ENCODE data around the gene TM4SF18. TPM values are rescaled to one million over a fixed set of nuclear protein-coding genes. Genes with fewer than 3 reads are reported as not detected.

Gene TM4SF18
- total and polyA plus RNA-seq, 2 donors (not counting 1 experiment from before 2014, with no cell fraction given) = not detected

DNA sequence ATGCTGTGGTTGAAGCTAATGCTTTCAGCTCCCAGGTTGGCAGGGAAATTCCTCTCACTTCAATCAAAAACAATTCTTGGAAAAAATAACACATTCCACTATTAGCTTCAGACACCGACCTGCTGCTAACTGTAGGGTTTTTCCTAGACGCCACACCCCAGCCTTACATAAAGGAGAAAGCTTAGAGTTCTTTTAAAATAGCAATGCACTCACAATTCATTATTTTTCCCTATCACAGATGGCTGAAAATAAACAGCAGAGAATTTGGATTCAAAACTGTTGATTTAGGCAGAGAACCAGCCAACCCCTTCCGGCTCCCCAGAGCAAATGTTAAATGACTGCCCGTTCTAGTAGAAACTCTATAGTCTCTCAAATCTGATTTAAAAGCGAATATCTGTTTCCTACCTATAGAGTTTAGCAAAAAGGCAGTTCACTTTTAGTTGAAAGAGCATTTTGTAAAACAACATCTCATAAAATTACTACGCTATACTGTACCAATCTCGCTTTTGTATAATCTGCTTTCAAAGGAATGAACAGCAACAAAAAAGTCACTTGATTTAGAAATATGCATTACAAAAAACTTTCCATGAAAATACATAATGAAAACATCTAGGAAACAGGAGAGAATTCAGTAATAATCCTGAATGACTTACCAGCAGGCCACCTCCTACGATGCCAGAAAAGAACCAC is 43.4 kb upstream of the TM4SF18 start:
- H3K27ac Mint-ChIP-seq = no peak overlapping the region
- intact Hi-C loops (cut with micrococcal nuclease) = no loop called here

More for the DNA sequence above, 43.4 kb upstream of the TM4SF18 start:
- H3K27me3 Mint-ChIP-seq = peaks cover 13% of the 10 kb centered on the region
- Histone ChIP-seq H3K4me1 (ENCODE audit: control insufficient read depth in 2 of 2, insufficient read depth in 2 of 2, low read length in 2 of 2) (no peaks in the 10 kb centered on the region), H3K27ac (ENCODE audit: low read length in 2 of 2) (no peak overlapping the region), H3K4me2 (replicated peaks; ENCODE audit: low read depth, low read length, poor library complexity, severe bottlenecking) (no peak overlapping the region), H3K27me3 (replicated peaks in 1 of 4; ENCODE audit: control extremely low read depth in 1 of 4, control insufficient read depth in 3 of 4, insufficient read depth in 4 of 4, low read length in 3 of 4) (no peaks in the 10 kb centered on the region), H3K9ac (ENCODE audit: low read length) (no peak overlapping the region), H2AFZ (ENCODE audit: insufficient read depth, low read depth, low read length, poor library complexity, severe bottlenecking) (no peak overlapping the region), H4K20me1 (ENCODE audit: control insufficient read depth, insufficient read depth, low read length, poor library complexity, severe bottlenecking) (no peaks in the 10 kb centered on the region), H3K4me3 (ENCODE audit: control extremely low read depth in 1 of 5, extremely low read depth in 1 of 5, insufficient read depth in 1 of 5, low read depth in 2 of 5, low read length in 4 of 5) (no peak overlapping the region), H3K79me2 (ENCODE audit: control insufficient read depth, insufficient read depth, low read length) (no peaks in the 10 kb centered on the region), H3K36me3 (replicated peaks in 1 of 2; ENCODE audit: control extremely low read depth in 1 of 2, control insufficient read depth in 1 of 2, extremely low read depth in 1 of 2, insufficient read depth in 2 of 2, low read length in 1 of 2) (no peaks in the 10 kb centered on the region), H3K9me3 (ENCODE audit: control extremely low read depth in 1 of 3, control insufficient read depth in 2 of 3, insufficient read depth in 1 of 3, low read length in 2 of 3) (no peaks in the 10 kb centered on the region)
- TF ChIP-seq CTCF (IDR thresholded peaks at IDR 0.05) (no peak), EZH2 (IDR thresholded peaks at IDR 0.05; ENCODE audit: borderline replicate concordance, insufficient read depth, low read depth, low read length, poor library complexity, severe bottlenecking) (no peak)
- ATAC-seq (ENCODE audit: low read depth) = no peak
- no peak for DNase-seq
- no peaks in the 10 kb centered on the region for H3K4me1 Mint-ChIP-seq
- H3K9me3 Mint-ChIP-seq (ENCODE audit: insufficient read depth) = no peaks in the 10 kb centered on the region
- ChIA-PET POLR2A (no interaction called here), CTCF (no interaction called here)
- WGBS (ENCODE audit: insufficient coverage) = 82% methylated on average over 3 of the region's 8 CpGs
- no peak overlapping the region for H3K4me3 Mint-ChIP-seq
